Measurements from ENCODE around the gene HADHB. TPM values are rescaled to one million over a fixed set of nuclear protein-coding genes. Genes with fewer than 3 reads are reported as not detected.

Gene HADHB
- total RNA-seq, 1 experiment from 2014 or later, result 154 TPM

Other genes with a start within 250 kb of the HADHB start
- 128 and 152 TPM in 2 replicates for gene RAB10, start 210.9 kb upstream of the HADHB start, total RNA-seq (2014; rRNA removed; shearing (Covaris generic))
- gene GAREM2, start 71.9 kb upstream of the HADHB start, total RNA-seq (2014; rRNA removed; shearing (Covaris generic)), result 4.9 and 5.0 TPM in 2 replicates
- 168 and 172 TPM in 2 replicates for gene HADHA, start 307 bp upstream of the HADHB start, total RNA-seq (2014; rRNA removed; shearing (Covaris generic))
- 57.3 and 63.0 TPM in 2 replicates for gene SELENOI, start 101.2 kb downstream of the HADHB start, total RNA-seq (2014; rRNA removed; shearing (Covaris generic))
- gene ADGRF3, start 101.8 kb downstream of the HADHB start, total RNA-seq (2014; rRNA removed; shearing (Covaris generic)), result 0.14 and 0.71 TPM in 2 replicates
- 0.24 and 0.30 TPM in 2 replicates for gene DRC1, start 157.0 kb downstream of the HADHB start, total RNA-seq (2014; rRNA removed; shearing (Covaris generic))
- 0.08 TPM in 1 of 2 replicates, not detected in the other for gene OTOF, start 233.2 kb downstream of the HADHB start, total RNA-seq (2014; rRNA removed; shearing (Covaris generic))